SKM-1 (cell line): Measurements from ENCODE around the gene NACC2.

Experiments used
- DNase-seq: peaks from one replicate; lab custom pipeline; 2025; ENCODE audit not compliant: unreplicated experiment; lab: John Stamatoyannopoulos, UW

The NACC2 gene

GRCh38 chr9:135998410-135999071, 96.5 kb downstream of the NACC2 start:
- no peak for DNase-seq

GRCh38 chr9:135998016-135998380, 97.1 kb downstream of the NACC2 start:
- no peak for DNase-seq

GRCh38 chr9:135997090-135998015, 97.7 kb downstream of the NACC2 start:
- no peak for DNase-seq

- no peak for DNase-seq
Observed at GRCh38 chr9:135995816-135996215, 99.3 kb downstream of the NACC2 start.

GRCh38 chr9:135994501-135995192, 100.4 kb downstream of the NACC2 start:
- DNase-seq: no peak

GRCh38 chr9:135993765-135994500, 101.2 kb downstream of the NACC2 start:
- no peak for DNase-seq

GRCh38 chr9:135993409-135993742, 101.7 kb downstream of the NACC2 start:
- no peak for DNase-seq

- DNase-seq: no peak
Observed at GRCh38 chr9:135992486-135993408, 102.3 kb downstream of the NACC2 start.

DNA sequence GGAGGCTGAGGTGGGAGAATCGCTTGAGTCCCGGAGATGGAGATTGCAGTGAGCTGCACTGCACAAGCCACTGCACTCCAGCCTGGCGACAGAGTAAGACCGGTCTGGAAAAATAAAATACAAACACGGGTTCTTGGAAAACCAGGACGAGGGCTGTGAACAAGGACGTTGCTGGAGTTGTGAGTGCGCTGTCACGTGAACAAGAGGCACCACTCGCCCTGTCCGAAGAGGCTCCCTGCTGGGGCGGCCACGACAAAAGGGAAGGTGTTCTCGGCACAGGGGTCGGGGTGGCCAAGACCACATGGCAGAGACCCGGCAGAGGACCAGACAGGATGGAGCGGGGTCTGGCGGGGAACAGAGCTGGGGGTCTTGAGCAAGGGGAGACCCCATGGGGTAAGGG, 103.3 kb downstream of the NACC2 start:
- no peak for DNase-seq

DNA sequence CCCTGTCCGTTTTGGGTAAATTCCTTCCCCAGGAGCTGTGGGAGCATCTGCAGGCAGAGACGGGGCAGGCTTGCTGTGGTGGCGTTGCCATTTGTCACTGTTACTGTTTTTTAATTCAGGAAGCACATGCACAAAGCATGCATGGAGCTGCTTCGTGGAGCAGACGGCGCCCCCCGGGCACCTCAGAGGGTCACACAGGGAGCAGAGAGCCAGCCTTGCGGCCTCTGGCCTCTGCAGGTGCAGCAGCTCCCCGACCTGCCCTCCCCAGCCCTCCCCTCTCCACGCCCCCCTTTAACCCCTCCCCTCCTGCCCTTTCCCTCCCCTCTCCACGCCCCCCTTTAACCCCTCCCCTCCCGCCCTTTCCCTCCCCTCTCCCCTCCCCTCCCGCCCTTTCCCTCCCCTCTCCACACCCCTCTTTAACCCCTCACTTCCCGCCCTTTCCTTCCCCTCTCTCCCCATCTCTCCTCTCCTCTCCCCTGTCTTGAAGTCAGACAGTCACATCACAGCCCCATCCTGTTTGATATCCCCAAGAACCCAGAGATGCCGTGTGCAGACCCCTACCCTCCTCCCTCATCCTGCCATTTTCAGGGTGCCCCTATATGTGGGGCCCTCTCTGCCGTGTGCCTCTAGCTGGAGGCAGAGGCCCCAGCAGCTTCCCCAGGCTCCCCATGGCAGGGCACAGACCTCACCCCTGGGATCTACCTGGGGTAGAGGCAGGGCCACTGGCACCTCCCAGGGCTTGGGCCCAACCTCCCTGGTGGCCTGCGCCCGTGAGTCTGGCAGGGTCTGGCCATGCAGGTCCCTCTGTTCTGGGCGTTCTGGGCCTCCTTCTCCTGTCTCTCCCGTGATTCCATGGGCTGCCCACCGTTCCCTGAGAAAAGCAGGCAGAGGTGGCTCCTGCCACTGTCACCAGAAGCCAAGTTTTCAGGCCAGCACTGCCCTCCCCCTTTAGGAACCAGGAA, 104.3 kb downstream of the NACC2 start:
- DNase-seq: peak; percentile 51

- DNase-seq: no peak
Observed at GRCh38 chr9:135989722-135990467, 105.2 kb downstream of the NACC2 start.

- DNase-seq: no peak
Observed at GRCh38 chr9:135989157-135989556, 105.9 kb downstream of the NACC2 start.

- DNase-seq: no peak
Observed at GRCh38 chr9:135988493-135988892, 106.6 kb downstream of the NACC2 start.

DNA sequence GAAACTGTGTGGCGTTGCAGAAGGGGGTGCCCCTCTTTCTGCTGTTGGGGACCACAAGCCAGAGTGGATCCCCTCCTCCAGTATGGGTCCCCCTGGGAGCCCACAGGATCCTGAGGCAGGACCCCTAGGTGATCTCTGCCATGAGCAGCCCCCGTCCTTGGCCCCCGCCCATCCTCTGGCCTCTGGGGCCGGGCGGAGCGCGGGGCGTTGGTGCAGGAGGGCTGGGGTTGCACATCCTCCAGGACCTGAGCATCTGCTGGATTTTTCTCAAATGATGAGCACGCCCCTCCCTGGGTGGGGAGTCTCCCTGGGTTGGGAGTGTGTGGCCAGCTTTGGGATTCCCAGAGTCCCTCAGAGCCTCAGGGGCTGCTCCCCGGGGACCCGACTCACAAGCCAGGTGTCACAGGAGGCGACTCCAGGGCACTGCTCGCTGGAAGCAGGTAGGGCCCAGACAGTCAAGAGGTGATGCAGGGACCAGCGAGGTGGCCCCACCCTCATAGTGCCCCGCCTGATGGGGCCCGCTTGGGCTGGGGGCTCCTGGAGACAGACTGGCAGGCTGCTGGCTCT, 107.2 kb downstream of the NACC2 start:
- no peak for DNase-seq

- no peak for DNase-seq
Observed at GRCh38 chr9:135986605-135987004, 108.5 kb downstream of the NACC2 start.

DNA sequence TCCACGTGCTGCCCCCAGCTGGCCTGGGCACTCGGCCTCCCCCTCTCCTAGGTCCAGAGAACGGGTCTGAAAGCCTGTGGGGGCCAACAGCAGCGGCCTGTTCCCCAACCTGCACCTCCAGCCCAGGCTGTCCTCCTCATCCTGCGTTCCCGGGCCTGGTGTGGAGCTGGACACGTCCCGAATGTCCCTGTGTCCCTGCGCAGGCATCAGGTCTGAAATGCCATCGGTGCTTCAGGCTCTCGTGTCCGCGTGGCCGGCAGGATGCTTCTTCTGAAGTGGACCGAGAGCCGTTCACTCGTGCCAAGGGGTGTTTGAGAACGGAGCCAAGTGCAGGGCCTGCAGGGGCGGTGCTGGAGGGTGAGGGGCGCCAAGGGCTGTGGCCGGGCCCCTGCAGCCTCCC, 109.2 kb downstream of the NACC2 start:
- DNase-seq: no peak

- DNase-seq: no peak
Observed at GRCh38 chr9:135985459-135985774, 109.7 kb downstream of the NACC2 start.

- no peak for DNase-seq
Observed at GRCh38 chr9:135984072-135984710, 110.9 kb downstream of the NACC2 start.
